HL-60 (cell line): ENCODE measurements around the gene BCAS3.

Experiments
- CTCF ChIP-seq: IDR thresholded peaks from one replicate; pipeline ENCODE4 v1.5.1; 2011; ENCODE audit warnings: low read length, control low read depth, inconsistent platforms; ENCODE audit not compliant: insufficient read depth
- POLR2AphosphoS5 ChIP-seq: IDR thresholded peaks from 2 replicates; pipeline ENCODE4 v1.6.1; 2012; ENCODE audit warnings: low read depth

- TF ChIP-seq CTCF (no peak), POLR2AphosphoS5 (no peak)
Observed at GRCh38 chr17:61221181-61221580, 543.5 kb downstream of the BCAS3 start.
